ENCODE measurements around the gene BACH2. TPM values are rescaled to one million over a fixed set of nuclear protein-coding genes. Genes with fewer than 3 reads are reported as not detected.

The BACH2 gene
- total RNA-seq, 4 donors from 2014 or later, result 8.5 to 20.0 (median 13.3) TPM

DNA sequence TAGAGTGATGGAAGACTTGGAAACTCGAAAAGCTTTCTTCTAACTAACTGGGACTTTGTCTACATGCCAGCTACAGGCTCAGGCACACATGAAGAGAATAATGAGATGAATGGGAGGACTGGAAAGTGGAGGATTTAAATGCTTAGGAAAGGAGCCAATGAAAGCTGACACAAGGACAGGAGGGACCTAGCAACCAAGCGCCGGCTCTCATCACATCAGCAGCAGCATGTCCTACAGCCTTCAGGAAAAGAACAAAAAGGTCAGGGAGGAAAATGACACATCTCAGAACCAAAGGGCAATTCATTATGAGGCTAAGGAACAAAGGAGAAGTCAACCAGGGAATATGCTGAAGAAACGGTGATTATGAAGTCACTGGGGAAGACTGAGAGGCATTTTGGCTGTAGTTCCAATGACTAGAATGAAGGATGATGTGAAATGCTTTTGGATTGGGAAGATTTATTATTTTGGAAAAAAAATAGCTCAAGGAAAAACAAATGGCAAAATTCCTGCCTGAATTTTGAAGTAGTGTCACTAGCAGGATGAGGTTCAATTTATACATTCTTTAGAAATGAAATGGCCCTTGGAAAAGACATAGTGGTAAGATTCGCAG lies 5.7 kb downstream of the BACH2 start:
- TF ChIP-seq, protein P1, sequence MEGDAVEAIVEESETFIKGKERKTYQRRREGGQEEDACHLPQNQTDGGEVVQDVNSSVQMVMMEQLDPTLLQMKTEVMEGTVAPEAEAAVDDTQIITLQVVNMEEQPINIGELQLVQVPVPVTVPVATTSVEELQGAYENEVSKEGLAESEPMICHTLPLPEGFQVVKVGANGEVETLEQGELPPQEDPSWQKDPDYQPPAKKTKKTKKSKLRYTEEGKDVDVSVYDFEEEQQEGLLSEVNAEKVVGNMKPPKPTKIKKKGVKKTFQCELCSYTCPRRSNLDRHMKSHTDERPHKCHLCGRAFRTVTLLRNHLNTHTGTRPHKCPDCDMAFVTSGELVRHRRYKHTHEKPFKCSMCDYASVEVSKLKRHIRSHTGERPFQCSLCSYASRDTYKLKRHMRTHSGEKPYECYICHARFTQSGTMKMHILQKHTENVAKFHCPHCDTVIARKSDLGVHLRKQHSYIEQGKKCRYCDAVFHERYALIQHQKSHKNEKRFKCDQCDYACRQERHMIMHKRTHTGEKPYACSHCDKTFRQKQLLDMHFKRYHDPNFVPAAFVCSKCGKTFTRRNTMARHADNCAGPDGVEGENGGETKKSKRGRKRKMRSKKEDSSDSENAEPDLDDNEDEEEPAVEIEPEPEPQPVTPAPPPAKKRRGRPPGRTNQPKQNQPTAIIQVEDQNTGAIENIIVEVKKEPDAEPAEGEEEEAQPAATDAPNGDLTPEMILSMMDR (IDR thresholded peaks at IDR 0.05), result no peak
- TF ChIP-seq EP300 (IDR thresholded peaks at IDR 0.05), result no peak
- no peak for TF ChIP-seq POLR2AphosphoS5 (IDR thresholded peaks at IDR 0.05)
- no peak for TF ChIP-seq POLR2A (IDR thresholded peaks at IDR 0.05)
- no peaks in the 10 kb centered on the region for H3K9me3 ChIP-seq
- no peaks in the 10 kb centered on the region for H3K36me3 ChIP-seq
- peaks cover 12% of the 10 kb centered on the region for H3K4me1 ChIP-seq
- no peak overlapping the region for H3K4me3 ChIP-seq
- no peak overlapping the region for H3K27ac ChIP-seq
- no peak for DNase-seq (ENCODE audit: low spot score in 2 of 2)
- no peaks in the 10 kb centered on the region for H3K27me3 ChIP-seq
- 69% methylated on average over 5 of the region's 5 CpGs for WGBS

DNA sequence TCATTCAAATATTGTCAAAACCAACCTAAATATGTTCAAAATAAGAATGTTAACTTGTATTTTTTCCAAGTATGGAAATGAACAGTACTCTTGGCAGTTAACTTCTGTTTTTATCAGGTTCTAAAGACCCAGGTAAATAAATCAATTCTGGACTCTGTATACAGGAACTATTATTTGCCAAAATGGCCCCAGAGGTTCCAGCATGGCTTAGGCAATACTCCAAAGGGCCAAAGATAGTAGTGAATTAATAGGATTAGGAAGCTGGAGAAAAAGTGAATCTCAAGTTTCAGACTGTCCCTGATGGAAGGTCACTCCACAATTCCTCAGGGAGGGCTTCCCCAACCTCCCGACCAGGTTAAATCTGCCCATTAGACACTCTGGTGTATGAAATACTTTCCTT lies 6.7 kb downstream of the BACH2 start:
- H3K27ac ChIP-seq, result no peak overlapping the region
- H3K36me3 ChIP-seq, result no peaks in the 10 kb centered on the region
- H3K4me3 ChIP-seq, result no peak overlapping the region
- H3K4me1 ChIP-seq, result peaks cover 16% of the 10 kb centered on the region
- no peaks in the 10 kb centered on the region for H3K27me3 ChIP-seq
- DNase-seq (ENCODE audit: low spot score in 2 of 2), result no peak
- no peaks in the 10 kb centered on the region for H3K9me3 ChIP-seq
- TF ChIP-seq POLR2A (IDR thresholded peaks at IDR 0.05) (no peak), EP300 (IDR thresholded peaks at IDR 0.05) (no peak), POLR2AphosphoS5 (IDR thresholded peaks at IDR 0.05) (no peak)
- TF ChIP-seq, protein P1 (IDR thresholded peaks at IDR 0.05), result no peak
- 100% methylated on average over 1 of the region's 1 CpG for WGBS

DNA sequence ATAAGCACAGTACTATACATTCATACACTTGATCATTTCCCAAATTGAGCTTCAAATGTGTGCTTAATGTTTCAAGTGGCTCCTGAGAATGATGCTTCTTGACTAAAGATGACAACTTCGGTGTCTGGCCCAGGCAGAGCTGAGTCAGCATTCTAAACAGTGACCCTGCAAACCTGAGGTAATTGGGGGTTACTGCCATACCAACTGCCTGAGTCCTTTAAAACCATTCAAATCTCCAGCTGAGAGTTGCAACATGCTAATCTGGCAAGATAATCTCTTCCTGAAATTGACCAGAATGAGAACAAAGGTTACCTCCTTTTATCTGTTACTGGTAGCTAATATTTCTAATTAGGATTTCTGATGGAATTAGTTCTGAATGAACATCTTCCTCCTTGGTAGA lies 8.2 kb downstream of the BACH2 start:
- DNase-seq (ENCODE audit: low spot score in 2 of 2), result no peak
- TF ChIP-seq POLR2A (IDR thresholded peaks at IDR 0.05), result no peak
- TF ChIP-seq POLR2AphosphoS5 (IDR thresholded peaks at IDR 0.05), result no peak
- no peak for TF ChIP-seq EP300 (IDR thresholded peaks at IDR 0.05)
- TF ChIP-seq, protein P1 (IDR thresholded peaks at IDR 0.05), result no peak
- H3K9me3 ChIP-seq, result no peaks in the 10 kb centered on the region
- no peak overlapping the region for H3K27ac ChIP-seq
- H3K4me1 ChIP-seq, result peaks cover 21% of the 10 kb centered on the region
- 78% methylated on average over 1 of the region's 1 CpG for WGBS
- no peaks in the 10 kb centered on the region for H3K27me3 ChIP-seq
- no peaks in the 10 kb centered on the region for H3K36me3 ChIP-seq
- H3K4me3 ChIP-seq, result no peak overlapping the region

DNA sequence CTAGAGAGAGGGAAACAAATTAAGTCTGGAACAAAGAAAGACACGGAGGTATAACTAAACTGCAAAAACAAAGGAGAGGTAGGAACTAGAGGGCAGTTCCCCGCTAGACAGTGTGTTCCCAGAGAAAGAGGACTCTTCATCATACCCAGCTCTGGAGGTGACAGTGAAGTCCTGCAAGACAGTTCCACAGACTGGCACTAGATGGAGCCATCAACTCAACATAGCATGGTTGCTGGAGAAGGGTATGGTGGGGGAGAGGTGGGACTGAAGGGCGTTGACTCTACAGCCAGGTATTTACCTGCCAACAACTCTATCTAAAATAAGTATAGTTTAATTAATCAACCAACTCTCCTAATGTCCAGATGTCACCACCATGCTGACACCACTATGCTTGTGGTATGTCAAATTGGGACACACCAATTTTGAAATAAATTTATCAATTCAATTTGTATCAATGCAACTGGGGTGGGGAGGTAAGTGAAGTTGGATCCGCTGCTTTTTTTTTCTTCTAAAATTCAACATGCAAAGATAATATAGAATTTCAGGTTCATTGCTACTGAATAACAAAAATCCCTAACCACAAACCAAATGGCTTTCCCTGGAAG lies 9.7 kb downstream of the BACH2 start:
- no peak for DNase-seq (ENCODE audit: low spot score in 2 of 2)
- Histone ChIP-seq H3K36me3 (no peaks in the 10 kb centered on the region), H3K4me3 (no peak overlapping the region), H3K27me3 (no peaks in the 10 kb centered on the region), H3K9me3 (no peaks in the 10 kb centered on the region), H3K27ac (no peak overlapping the region), H3K4me1 (peaks cover 21% of the 10 kb centered on the region)
- no peak for TF ChIP-seq POLR2AphosphoS5 (IDR thresholded peaks at IDR 0.05)
- TF ChIP-seq EP300 (IDR thresholded peaks at IDR 0.05), result no peak
- TF ChIP-seq, protein P1 (IDR thresholded peaks at IDR 0.05), result peak; percentile 4 to 45
- 91% methylated on average over 4 of the region's 4 CpGs for WGBS

DNA sequence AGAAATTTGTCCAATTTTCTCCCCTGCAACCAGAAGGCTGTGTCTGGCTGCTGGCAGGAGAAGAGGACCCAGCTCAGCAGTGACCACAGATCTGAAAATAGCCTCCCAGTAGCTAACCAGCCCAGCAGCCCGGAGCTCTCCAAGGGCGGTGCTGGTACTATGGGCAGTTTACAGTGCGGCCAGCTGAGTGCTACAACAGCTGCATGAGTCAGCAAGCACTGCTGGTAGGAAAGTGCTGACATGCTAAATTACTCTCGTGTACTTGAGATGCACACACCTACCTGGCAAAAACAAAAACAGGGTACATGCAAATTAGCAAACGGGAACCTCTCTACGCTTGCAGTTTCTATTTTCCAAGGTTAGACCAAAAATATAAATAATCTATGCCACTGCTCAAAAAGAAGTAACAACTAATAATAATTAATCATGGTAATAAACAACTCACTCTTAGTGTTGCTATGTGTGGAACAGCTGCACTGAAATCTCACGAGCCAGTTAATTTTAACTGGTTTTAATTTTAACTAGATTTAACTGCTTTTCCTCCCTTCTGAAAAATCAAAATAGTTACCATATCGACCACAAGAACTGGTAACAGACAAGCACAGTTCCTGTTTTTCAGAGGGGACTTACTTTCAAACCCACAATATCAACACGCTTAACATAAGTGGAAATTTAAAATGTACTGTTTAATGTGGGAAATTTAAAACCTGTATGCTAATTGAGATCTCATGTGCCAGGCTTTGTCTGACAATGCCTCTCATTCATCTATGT lies 10.8 kb downstream of the BACH2 start:
- Histone ChIP-seq H3K27ac (peak overlapping the region; percentile 59), H3K4me1 (peaks cover 21% of the 10 kb centered on the region), H3K36me3 (no peaks in the 10 kb centered on the region), H3K27me3 (no peaks in the 10 kb centered on the region), H3K9me3 (no peaks in the 10 kb centered on the region), H3K4me3 (peak overlapping the region; percentile 29)
- WGBS, result 16% methylated on average over 9 of the region's 9 CpGs
- DNase-seq (ENCODE audit: low spot score in 2 of 2), result peak; percentile 81 to 86
- TF ChIP-seq POLR2A (IDR thresholded peaks at IDR 0.05) (no peak), POLR2AphosphoS5 (IDR thresholded peaks at IDR 0.05) (peak in 2 of 3 donors; percentile 14 to 37)
